ENCODE measurements around the gene MTOR.

- TF ChIP-seq CTCF (IDR thresholded peaks at IDR 0.05) (no peak), POLR2AphosphoS5 (IDR thresholded peaks at IDR 0.05; ENCODE audit: insufficient read depth in 1 of 2, low read depth in 1 of 2) (no peak)
Observed at GRCh38 chr1:11188381-11188780, 74.0 kb downstream of the MTOR start.

Measured in vagina (tissue), 2 donors.